A375 (cell line): ENCODE data around the gene ATP7B. TPM values are rescaled to one million over a fixed set of nuclear protein-coding genes. Genes with fewer than 3 reads are reported as not detected.

Experiments used
- total RNA-seq: library from RNA; depleted of rRNA; stranded (reverse); fragments of >200 nt; shearing (Covaris generic); gene quantifications from 2 replicates; pipeline ENCODE4 v1.2.3, GENCODE V29; 2014; rRNA removed

Gene ATP7B
- total RNA-seq, result 1.6 and 4.3 TPM in 2 replicates

DNA sequence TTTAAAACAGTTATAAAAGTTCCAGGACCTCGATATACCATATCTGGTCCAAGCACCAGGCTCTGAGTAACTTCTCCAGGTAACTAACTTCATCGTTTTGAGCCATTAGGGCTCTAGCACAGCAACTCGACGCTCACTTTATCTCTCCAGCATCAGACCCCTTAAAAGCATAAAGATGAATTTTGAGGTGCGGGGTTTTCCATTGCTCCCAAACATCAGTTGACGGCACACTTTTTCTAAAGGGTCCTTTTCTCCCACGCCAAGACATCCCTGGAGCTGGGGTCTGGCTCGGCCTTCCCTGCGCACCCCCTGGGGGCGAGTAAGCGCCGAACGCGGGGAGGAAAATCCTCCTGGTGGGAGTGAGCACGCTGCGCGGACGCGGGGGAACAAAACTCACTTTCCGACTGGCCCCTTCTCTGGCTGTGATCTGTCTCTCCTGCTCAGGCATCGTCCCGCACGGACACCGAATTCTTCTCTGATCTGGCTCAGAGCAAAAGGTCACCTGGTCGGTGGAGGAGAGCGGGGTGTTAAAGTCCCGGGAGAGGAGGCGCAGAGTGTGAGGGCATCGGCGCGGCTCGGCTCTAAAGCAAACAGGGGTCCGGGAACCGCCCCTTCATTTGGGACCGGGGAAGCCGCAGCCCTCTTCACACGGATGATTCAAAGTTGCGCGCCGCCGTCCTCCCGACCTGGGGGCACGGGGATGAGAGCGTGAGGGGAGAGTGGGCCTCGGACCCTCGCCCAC is at the start of gene ATP7B:
ATP7B (minus strand) TSS at position 561 of the 742 bp plus-strand sequence; CDS start at position 448, 113 bp downstream.

DNA sequence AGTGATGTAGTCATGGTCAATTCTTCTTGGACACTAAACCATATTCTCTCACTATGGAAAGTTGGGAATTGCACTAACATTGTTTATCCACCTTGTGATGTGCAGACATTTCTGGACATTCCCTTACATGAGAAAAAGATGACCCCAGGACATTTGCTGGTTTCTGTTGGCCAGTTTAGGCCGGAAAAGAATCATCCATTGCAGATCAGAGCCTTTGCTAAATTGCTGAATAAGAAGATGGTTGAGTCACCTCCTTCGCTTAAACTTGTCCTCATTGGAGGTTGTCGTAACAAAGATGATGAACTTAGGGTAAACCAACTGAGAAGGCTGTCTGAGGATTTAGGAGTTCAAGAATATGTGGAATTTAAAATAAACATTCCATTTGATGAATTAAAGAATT is 13.2 kb upstream of the ATP7B start, which contains the start of gene UTP14C:
UTP14C (plus strand) TSS at position 211 of the 400 bp plus-strand sequence. CDS start 4,114 bp downstream, outside the sequence.

DNA sequence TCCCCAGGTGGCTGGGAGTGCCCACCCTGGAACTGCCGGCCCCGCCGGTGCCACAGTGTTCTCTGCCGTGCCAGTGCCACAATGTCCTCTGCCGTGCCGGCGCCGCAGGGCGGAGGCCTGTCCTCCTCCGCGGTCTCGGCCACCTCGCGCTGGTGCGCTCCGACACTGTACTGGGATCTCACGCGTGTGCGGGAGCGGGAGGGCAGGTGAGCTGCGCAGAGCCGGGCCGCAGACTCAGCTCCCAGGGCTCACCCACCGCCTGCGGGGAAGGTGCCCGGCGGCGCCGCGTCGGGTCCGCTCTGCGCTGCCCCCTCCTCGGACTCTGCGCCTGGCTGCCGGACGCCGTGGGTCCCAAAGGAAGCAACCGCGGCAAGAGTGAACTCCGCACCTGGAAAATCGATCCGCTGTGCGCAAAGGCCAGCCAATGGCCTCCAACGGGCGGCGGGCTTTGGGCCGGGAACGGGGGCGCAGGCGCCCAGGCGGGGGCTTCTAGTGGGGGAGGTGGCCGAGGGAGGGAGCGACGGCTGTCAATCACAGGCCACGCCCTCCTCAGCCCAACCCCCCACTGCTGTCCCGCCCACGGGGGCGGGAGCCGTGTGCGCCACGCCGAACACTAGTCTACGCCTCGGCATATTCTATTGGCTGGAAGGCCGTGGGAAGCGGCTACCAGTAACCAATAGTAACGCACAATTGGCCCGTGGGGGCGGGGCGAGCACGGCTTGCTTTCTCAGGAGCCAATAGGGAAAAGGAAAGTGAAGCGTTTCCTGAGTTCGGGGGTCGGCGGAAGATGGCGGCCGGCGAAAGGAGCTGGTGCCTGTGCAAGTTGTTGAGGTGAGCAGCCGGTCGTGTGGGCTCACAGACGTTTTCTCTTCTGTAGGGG is 622 bp upstream of the ATP7B start, which contains the start of gene ALG11:
ALG11 (plus strand) TSS at position 767 of the 880 bp plus-strand sequence; CDS start at position 788, 21 bp downstream.

Other genes starting within 250 kb of the ATP7B start
- gene DHRS12, start 207.3 kb downstream of the ATP7B start, total RNA-seq, result 2.0 and 5.9 TPM in 2 replicates
- gene TMEM272, start 166.3 kb downstream of the ATP7B start, total RNA-seq, result not detected in 2 replicates
- gene CCDC70, start 149.5 kb downstream of the ATP7B start, total RNA-seq, result not detected in 2 replicates
- gene ALG11, start 948 bp upstream of the ATP7B start, total RNA-seq, result 15.0 and 20.5 TPM in 2 replicates
- gene UTP14C, start 13.2 kb upstream of the ATP7B start, total RNA-seq, result 6.9 and 7.7 TPM in 2 replicates
- gene NEK5, start 117.6 kb upstream of the ATP7B start, total RNA-seq, result 0.16 TPM in 1 of 2 replicates, not detected in the other
- gene NEK3, start 148.1 kb upstream of the ATP7B start, total RNA-seq, result 1.7 and 2.1 TPM in 2 replicates